ENCODE measurements around the gene IL4.
A peak's percentile ranks its signal among the peaks of the same experiment; 100 is the strongest.

Gene IL4

GRCh38 chr5:132655821-132656773, 17.7 kb upstream of the IL4 start:
- ChIA-PET CTCF (interaction anchor here (1.3 kb wide), 1 partner anchor 165 kb away, joined by 3 read pairs; no protein-coding TSS in a partner anchor), POLR2A (no interaction called here)
- peak; percentile 32 for TF ChIP-seq CTCF (IDR thresholded peaks at IDR 0.05; ENCODE audit: insufficient read depth, low read length, missing control alignments)
- DNase-seq (ENCODE audit: low read depth, low spot score): no peak
- H3K4me3 ChIP-seq (ENCODE audit: low read depth, low read length): peak overlapping the region; percentile 49

- DNase-seq (ENCODE audit: low read depth, low spot score): no peak
- peak overlapping the region; percentile 49; the same call in 1 of the 2 replicates for H3K4me3 ChIP-seq (ENCODE audit: low read depth, low read length)
- ChIA-PET CTCF (interaction anchor here (1.1 to 1.3 kb wide), 2 partner anchors 163 to 164 kb away, joined by 3 read pairs; no protein-coding TSS in a partner anchor), POLR2A (no interaction called here)
- no peak for TF ChIP-seq CTCF (IDR thresholded peaks at IDR 0.05; ENCODE audit: insufficient read depth, low read length, missing control alignments)
Measured at GRCh38 chr5:132656774-132657355, 16.9 kb upstream of the IL4 start.

DNA sequence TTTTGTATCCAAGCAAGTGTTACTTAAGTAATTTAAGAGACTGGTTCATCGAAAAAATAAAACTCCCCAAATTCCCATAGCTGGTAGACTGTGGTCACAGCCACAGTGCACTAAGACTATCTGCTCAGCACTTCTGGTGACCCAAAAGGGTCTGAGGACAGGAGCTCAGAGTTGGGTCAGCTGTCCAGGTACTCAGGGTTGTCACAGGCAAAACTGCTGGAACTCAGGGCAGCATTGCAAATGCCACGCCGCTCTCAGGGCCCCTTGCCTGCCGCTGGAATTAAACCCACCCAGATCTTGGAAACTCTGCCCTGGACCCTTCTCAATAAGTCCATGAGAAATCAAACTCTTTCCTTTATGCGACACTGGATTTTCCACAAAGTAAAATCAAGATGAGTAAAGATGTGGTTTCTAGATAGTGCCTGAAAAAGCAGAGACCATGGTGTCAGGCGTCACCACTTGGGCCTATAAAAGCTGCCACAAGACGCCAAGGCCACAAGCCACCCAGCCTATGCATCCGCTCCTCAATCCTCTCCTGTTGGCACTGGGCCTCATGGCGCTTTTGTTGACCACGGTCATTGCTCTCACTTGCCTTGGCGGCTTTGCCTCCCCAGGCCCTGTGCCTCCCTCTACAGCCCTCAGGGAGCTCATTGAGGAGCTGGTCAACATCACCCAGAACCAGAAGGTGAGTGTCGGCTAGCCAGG, 16.0 kb upstream of the IL4 start, which contains the start of gene IL13:
IL13 (plus strand) TSS at position 498 of the 705 bp plus-strand sequence; CDS start at position 512, 14 bp downstream.
- ChIA-PET CTCF (interaction anchor here (1.1 to 1.5 kb wide), 2 partner anchors 16 to 162 kb away, joined by 3 read pairs; partner anchors contain the start of gene IL4), POLR2A (interaction anchor here (0.6 kb wide), 1 partner anchor 10 kb away, joined by 3 read pairs; no protein-coding TSS in a partner anchor)
- no peak for TF ChIP-seq CTCF (IDR thresholded peaks at IDR 0.05; ENCODE audit: insufficient read depth, low read length, missing control alignments)
- no peak within 1 kb of the TSS for H3K4me3 ChIP-seq (ENCODE audit: low read depth, low read length)
- DNase-seq (ENCODE audit: low read depth, low spot score): no peak

- ChIA-PET CTCF (interaction anchor here (1.1 to 3.5 kb wide), 3 partner anchors 16 to 162 kb away, joined by 3 to 20 read pairs (median 3); partner anchors contain the start of gene IL4), POLR2A (interaction anchor here (0.6 kb wide), 1 partner anchor 11 kb away, joined by 3 read pairs; no protein-coding TSS in a partner anchor)
- no peak overlapping the region for H3K4me3 ChIP-seq (ENCODE audit: low read depth, low read length)
- DNase-seq (ENCODE audit: low read depth, low spot score): no peak
- TF ChIP-seq CTCF (IDR thresholded peaks at IDR 0.05; ENCODE audit: insufficient read depth, low read length, missing control alignments): no peak
Measured at GRCh38 chr5:132658381-132659302, 15.1 kb upstream of the IL4 start.

- H3K4me3 ChIP-seq (ENCODE audit: low read depth, low read length): no peak overlapping the region
- TF ChIP-seq CTCF (IDR thresholded peaks at IDR 0.05; ENCODE audit: insufficient read depth, low read length, missing control alignments): no peak
- CTCF ChIA-PET: interaction anchor here (1.5 to 3.5 kb wide), 3 partner anchors 14 to 161 kb away, joined by 4 to 20 read pairs (median 4); partner anchors contain the start of gene IL4
- POLR2A ChIA-PET: no interaction called here
- no peak for DNase-seq (ENCODE audit: low read depth, low spot score)
Measured at GRCh38 chr5:132659598-132660493, 13.9 kb upstream of the IL4 start.
